ENCODE data around the gene RHOJ. TPM values are rescaled to one million over a fixed set of nuclear protein-coding genes. Genes with fewer than 3 reads are reported as not detected.

RHOJ gene
- total and polyA plus RNA-seq, 9 of the 15 experiments (the other 6 are each of a cell fraction or from before 2014, with no cell fraction given): not detected

DNA sequence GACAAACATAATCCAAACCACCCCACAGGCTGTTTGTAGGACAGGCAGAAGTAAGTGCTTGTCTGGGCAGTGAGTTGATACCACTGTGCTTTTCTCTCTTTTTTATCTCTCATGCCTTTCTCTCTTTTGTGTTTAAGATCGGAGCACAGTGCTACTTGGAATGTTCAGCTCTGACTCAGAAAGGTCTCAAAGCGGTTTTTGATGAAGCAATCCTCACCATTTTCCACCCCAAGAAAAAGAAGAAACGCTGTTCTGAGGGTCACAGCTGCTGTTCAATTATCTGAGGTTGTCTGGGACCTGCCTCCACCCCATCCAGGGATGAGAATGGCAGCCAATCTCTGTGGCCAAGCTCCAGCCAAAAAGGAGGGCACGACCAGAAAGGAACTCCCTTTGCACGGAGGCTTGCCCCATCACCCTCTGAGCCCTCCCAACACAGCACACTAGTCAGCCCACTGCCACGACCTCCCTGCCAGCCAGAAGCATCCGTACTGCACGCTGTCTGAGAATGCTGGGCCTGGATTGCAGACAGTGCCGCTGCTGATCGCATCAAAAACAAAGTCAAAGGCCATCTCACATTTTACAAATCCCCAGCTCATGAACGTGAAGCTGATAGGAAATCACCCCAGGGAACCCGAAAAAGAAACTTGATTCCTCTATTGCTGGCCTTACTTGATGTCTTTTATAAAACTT lies 86.6 kb downstream of the RHOJ start:
- H4K20me1 ChIP-seq (replicated peaks; ENCODE audit: control insufficient read depth, insufficient read depth, low read length): no peaks in the 10 kb centered on the region
- no peak overlapping the region for H3K4me2 ChIP-seq (ENCODE audit: insufficient read depth, low read length)
- H3K9ac ChIP-seq (ENCODE audit: insufficient read depth in 1 of 2, low read depth in 2 of 2, low read length in 2 of 2): no peak overlapping the region
- WGBS (ENCODE audit: insufficient coverage, low coverage, missing lambda C conversion rate): 1% methylated on average over 10 of the region's 12 CpGs
- TF ChIP-seq ZNF277 (CRISPR knock-in tag; IDR thresholded peaks at IDR 0.05; ENCODE audit: borderline replicate concordance): no peak
- TF ChIP-seq NELFE (IDR thresholded peaks at IDR 0.05; ENCODE audit: insufficient read depth, insufficient read length): no peak
- TF ChIP-seq SIX5 (IDR thresholded peaks at IDR 0.05; ENCODE audit: borderline replicate concordance in 1 of 2, insufficient read depth in 1 of 2, low read depth in 1 of 2, low read length in 2 of 2): no peak
- H3K27ac ChIP-seq (ENCODE audit: extremely low read depth, low read depth, low read length): no peak overlapping the region
- no peak overlapping the region for H3K4me3 ChIP-seq
- H3K27me3 ChIP-seq (ENCODE audit: control insufficient read depth in 2 of 2, insufficient read depth in 2 of 2, low read length in 2 of 2): peaks cover 0 to 14% of the 10 kb centered on the region in 2 experiments; a peak in 1 of 5 replicates
- H3K79me2 ChIP-seq (ENCODE audit: control insufficient read depth, insufficient read depth, low read length): no peaks in the 10 kb centered on the region
- in situ Hi-C loops (cut with MboI): loop anchor here (25.0 kb wide), 1 partner anchor 1404 kb away; no protein-coding TSS in a partner anchor
- H3K36me3 ChIP-seq (ENCODE audit: control insufficient read depth, insufficient read depth, low read length): no peaks in the 10 kb centered on the region
- H3K4me1 ChIP-seq (replicated peaks in 1 of 2; ENCODE audit: control insufficient read depth in 2 of 2, insufficient read depth in 2 of 2, low read length in 2 of 2): no peaks in the 10 kb centered on the region
- H3K9me3 ChIP-seq (replicated peaks; ENCODE audit: control insufficient read depth, insufficient read depth, low read depth, low read length): no peaks in the 10 kb centered on the region
- FAIRE-seq (no peak), ATAC-seq (no peak), DNase-seq (ENCODE audit: extremely low read depth in 1 of 4, low spot score in 3 of 4) (no peak)
- ChIA-PET CTCF (ENCODE audit: low intra/inter-chr PET ratio) (no interaction called here), POLR2A (no interaction called here)
- no peaks in the 10 kb centered on the region for H3K9me1 ChIP-seq (ENCODE audit: control insufficient read depth, insufficient read depth, low read length)
- intact Hi-C loops (cut with micrococcal nuclease): no loop called here
- H2AFZ ChIP-seq (ENCODE audit: low read depth, low read length): no peak overlapping the region
- BruUV-seq (replicated peaks): no TSS peak
